ENCODE results near the gene RFC3. TPM values are rescaled to one million over a fixed set of nuclear protein-coding genes. Genes with fewer than 3 reads are reported as not detected.

The RFC3 gene
- total and polyA plus RNA-seq, 2 donors (not counting 1 experiment from before 2014, with no cell fraction given), result 3.1 to 13.4 TPM

GRCh38 chr13:33882804-33883203 is 64.9 kb downstream of the RFC3 start:
- Histone ChIP-seq H3K4me1 (ENCODE audit: control insufficient read depth, extremely low read depth, insufficient read depth, low read length) (no peaks in the 10 kb centered on the region), H3K36me3 (ENCODE audit: control insufficient read depth, insufficient read depth, low read length) (no peaks in the 10 kb centered on the region), H3K9me3 (ENCODE audit: control insufficient read depth, insufficient read depth, low read depth, low read length) (no peaks in the 10 kb centered on the region), H3K4me2 (ENCODE audit: extremely low read depth, insufficient read depth, low read length) (no peak overlapping the region), H3K79me2 (ENCODE audit: control insufficient read depth, insufficient read depth, low read length) (no peaks in the 10 kb centered on the region), H3K27me3 (ENCODE audit: control insufficient read depth, insufficient read depth, low read length) (no peaks in the 10 kb centered on the region), H3K9ac (ENCODE audit: insufficient read depth, low read length) (no peak overlapping the region), H4K20me1 (ENCODE audit: control insufficient read depth, extremely low read depth, insufficient read depth, low read length) (no peaks in the 10 kb centered on the region), H3K27ac (ENCODE audit: insufficient read depth, low read length) (no peak overlapping the region), H2AFZ (ENCODE audit: low read length) (no peak overlapping the region), H3K4me3 (replicated peaks in 1 of 4; ENCODE audit: control extremely low read depth in 1 of 4, insufficient read depth in 1 of 4, low read depth in 3 of 4, low read length in 4 of 4) (no peak overlapping the region)
- TF ChIP-seq, protein P1, sequence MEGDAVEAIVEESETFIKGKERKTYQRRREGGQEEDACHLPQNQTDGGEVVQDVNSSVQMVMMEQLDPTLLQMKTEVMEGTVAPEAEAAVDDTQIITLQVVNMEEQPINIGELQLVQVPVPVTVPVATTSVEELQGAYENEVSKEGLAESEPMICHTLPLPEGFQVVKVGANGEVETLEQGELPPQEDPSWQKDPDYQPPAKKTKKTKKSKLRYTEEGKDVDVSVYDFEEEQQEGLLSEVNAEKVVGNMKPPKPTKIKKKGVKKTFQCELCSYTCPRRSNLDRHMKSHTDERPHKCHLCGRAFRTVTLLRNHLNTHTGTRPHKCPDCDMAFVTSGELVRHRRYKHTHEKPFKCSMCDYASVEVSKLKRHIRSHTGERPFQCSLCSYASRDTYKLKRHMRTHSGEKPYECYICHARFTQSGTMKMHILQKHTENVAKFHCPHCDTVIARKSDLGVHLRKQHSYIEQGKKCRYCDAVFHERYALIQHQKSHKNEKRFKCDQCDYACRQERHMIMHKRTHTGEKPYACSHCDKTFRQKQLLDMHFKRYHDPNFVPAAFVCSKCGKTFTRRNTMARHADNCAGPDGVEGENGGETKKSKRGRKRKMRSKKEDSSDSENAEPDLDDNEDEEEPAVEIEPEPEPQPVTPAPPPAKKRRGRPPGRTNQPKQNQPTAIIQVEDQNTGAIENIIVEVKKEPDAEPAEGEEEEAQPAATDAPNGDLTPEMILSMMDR (conservative IDR thresholded peaks at IDR 0.05 in 1 of 2, IDR thresholded peaks at IDR 0.05 in 1 of 2; ENCODE audit: low read depth in 1 of 2, low read length in 2 of 2), result no peak
- TF ChIP-seq EZH2 (IDR thresholded peaks at IDR 0.05; ENCODE audit: low read length, missing control alignments), result no peak
- no peak for DNase-seq (ENCODE audit: low read depth in 2 of 2)

- Histone ChIP-seq H3K79me2 (ENCODE audit: control insufficient read depth, insufficient read depth, low read length) (no peaks in the 10 kb centered on the region), H3K27me3 (ENCODE audit: control insufficient read depth, insufficient read depth, low read length) (no peaks in the 10 kb centered on the region), H3K27ac (ENCODE audit: insufficient read depth, low read length) (no peak overlapping the region), H3K36me3 (ENCODE audit: control insufficient read depth, insufficient read depth, low read length) (no peaks in the 10 kb centered on the region), H3K4me2 (ENCODE audit: extremely low read depth, insufficient read depth, low read length) (no peak overlapping the region), H4K20me1 (ENCODE audit: control insufficient read depth, extremely low read depth, insufficient read depth, low read length) (no peaks in the 10 kb centered on the region), H2AFZ (ENCODE audit: low read length) (no peak overlapping the region), H3K4me3 (replicated peaks in 1 of 4; ENCODE audit: control extremely low read depth in 1 of 4, insufficient read depth in 1 of 4, low read depth in 3 of 4, low read length in 4 of 4) (no peak overlapping the region), H3K4me1 (ENCODE audit: control insufficient read depth, extremely low read depth, insufficient read depth, low read length) (no peaks in the 10 kb centered on the region), H3K9ac (ENCODE audit: insufficient read depth, low read length) (no peak overlapping the region), H3K9me3 (ENCODE audit: control insufficient read depth, insufficient read depth, low read depth, low read length) (no peaks in the 10 kb centered on the region)
- TF ChIP-seq, protein P1 (conservative IDR thresholded peaks at IDR 0.05 in 1 of 2, IDR thresholded peaks at IDR 0.05 in 1 of 2; ENCODE audit: low read depth in 1 of 2, low read length in 2 of 2), result no peak
- no peak for TF ChIP-seq EZH2 (IDR thresholded peaks at IDR 0.05; ENCODE audit: low read length, missing control alignments)
- no peak for DNase-seq (ENCODE audit: low read depth in 2 of 2)
Measured at GRCh38 chr13:33884531-33885220, 66.7 kb downstream of the RFC3 start.

Data from fibroblast of lung (primary cell).